ENCODE data around the gene CHPF2. TPM values are rescaled to one million over a fixed set of nuclear protein-coding genes. Genes with fewer than 3 reads are reported as not detected.
A peak's percentile ranks its signal among the peaks of the same experiment; 100 is the strongest.

CHPF2 gene, protein sequence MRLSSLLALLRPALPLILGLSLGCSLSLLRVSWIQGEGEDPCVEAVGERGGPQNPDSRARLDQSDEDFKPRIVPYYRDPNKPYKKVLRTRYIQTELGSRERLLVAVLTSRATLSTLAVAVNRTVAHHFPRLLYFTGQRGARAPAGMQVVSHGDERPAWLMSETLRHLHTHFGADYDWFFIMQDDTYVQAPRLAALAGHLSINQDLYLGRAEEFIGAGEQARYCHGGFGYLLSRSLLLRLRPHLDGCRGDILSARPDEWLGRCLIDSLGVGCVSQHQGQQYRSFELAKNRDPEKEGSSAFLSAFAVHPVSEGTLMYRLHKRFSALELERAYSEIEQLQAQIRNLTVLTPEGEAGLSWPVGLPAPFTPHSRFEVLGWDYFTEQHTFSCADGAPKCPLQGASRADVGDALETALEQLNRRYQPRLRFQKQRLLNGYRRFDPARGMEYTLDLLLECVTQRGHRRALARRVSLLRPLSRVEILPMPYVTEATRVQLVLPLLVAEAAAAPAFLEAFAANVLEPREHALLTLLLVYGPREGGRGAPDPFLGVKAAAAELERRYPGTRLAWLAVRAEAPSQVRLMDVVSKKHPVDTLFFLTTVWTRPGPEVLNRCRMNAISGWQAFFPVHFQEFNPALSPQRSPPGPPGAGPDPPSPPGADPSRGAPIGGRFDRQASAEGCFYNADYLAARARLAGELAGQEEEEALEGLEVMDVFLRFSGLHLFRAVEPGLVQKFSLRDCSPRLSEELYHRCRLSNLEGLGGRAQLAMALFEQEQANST
- 17.3 TPM for total RNA-seq
- long read RNA-seq, transcript CHPF2-201 (4 exons, 3,978 nt), result major isoform, 24 of 40 reads
- long read RNA-seq, partial matches to known transcripts, result 10 of 40 reads
- long read RNA-seq, other reads (novel, unspliced or antisense), result 5 of 40 reads

GRCh38 chr7:151232091-151232916 is at the start of gene CHPF2:
TSS of gene CHPF2 (plus strand) at chr7:151232483. CDS start at chr7:151234012, 1,529 bp downstream.
- Histone ChIP-seq H3K36me3 (peaks cover 22% of the 10 kb centered on the region), H3K4me1 (peaks cover 56% of the 10 kb centered on the region), H3K4me3 (peak within 1 kb of the TSS; percentile 99), H3K9me3 (replicated peaks) (no peaks in the 10 kb centered on the region), H3K27ac (replicated peaks) (peak within 1 kb of the TSS; percentile 90), H3K27me3 (ENCODE audit: low read depth) (no peaks in the 10 kb centered on the region)
- DNase-seq, result peak; percentile 94
- intact Hi-C loops (cut with micrococcal nuclease), result no loop called here
- TF ChIP-seq, protein P1, sequence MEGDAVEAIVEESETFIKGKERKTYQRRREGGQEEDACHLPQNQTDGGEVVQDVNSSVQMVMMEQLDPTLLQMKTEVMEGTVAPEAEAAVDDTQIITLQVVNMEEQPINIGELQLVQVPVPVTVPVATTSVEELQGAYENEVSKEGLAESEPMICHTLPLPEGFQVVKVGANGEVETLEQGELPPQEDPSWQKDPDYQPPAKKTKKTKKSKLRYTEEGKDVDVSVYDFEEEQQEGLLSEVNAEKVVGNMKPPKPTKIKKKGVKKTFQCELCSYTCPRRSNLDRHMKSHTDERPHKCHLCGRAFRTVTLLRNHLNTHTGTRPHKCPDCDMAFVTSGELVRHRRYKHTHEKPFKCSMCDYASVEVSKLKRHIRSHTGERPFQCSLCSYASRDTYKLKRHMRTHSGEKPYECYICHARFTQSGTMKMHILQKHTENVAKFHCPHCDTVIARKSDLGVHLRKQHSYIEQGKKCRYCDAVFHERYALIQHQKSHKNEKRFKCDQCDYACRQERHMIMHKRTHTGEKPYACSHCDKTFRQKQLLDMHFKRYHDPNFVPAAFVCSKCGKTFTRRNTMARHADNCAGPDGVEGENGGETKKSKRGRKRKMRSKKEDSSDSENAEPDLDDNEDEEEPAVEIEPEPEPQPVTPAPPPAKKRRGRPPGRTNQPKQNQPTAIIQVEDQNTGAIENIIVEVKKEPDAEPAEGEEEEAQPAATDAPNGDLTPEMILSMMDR (IDR thresholded peaks at IDR 0.05; ENCODE audit: borderline replicate concordance), result no peak

- peaks cover 31% of the 10 kb centered on the region for H3K4me1 ChIP-seq
- TF ChIP-seq, protein P1 (IDR thresholded peaks at IDR 0.05; ENCODE audit: borderline replicate concordance), result peak; percentile 15
- H3K27ac ChIP-seq (replicated peaks), result peak overlapping the region; percentile 96
- peak overlapping the region; percentile 69 for H3K4me3 ChIP-seq
- H3K9me3 ChIP-seq (replicated peaks), result no peaks in the 10 kb centered on the region
- intact Hi-C loops (cut with micrococcal nuclease), result no loop called here
- peaks cover 5% of the 10 kb centered on the region for H3K36me3 ChIP-seq
- peaks cover 13% of the 10 kb centered on the region for H3K27me3 ChIP-seq (ENCODE audit: low read depth)
- no peak for DNase-seq
Observed at GRCh38 chr7:151185762-151186639, 46.3 kb upstream of the CHPF2 start.

DNA sequence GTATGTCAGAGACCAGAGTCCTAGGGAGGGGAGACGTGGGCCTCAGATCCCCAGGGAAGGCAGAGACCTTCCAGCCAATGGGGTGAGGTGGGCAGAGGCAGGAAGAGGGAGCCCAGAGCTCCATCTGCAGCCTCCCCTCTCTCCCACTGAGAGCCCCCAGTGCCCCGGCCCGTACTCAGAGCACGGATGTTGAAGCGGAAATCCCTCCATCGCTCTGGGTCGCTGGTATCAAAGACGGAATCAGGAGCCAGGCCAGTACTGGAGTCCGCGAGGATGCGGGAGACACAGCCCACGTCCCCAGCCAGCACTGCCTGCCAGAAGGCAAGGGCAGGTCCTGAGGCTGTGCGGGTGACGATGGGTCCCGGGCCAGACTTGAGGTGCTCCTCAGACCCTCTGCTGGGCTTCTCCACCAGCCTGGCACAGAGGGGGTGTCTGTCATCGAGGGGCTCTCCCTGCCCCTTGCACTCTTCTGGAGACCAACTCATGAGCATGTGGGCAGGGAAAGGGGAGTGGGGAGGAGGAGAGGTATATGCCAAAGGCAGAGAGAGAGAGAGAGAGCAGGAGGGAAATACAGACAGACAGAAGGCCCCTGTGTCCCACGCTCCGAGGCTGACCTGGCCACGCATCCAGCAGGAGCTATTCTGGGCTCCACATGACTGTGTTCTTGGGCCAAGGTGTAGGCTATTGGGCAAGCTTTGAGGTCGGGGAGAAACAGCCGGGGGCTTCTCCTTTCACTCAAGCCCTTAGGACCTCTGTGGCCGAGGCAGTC is 45.5 kb upstream of the CHPF2 start, which contains the start of gene ASB10:
TSS of gene ASB10 (minus strand) at position 611 of the 769 bp plus-strand sequence. CDS start at position 491, 120 bp downstream.
- peaks cover 11% of the 10 kb centered on the region for H3K27me3 ChIP-seq (ENCODE audit: low read depth)
- H3K27ac ChIP-seq (replicated peaks), result peak within 1 kb of the TSS; percentile 96
- intact Hi-C loops (cut with micrococcal nuclease), result no loop called here
- DNase-seq, result peak; percentile 55
- TF ChIP-seq, protein P1 (IDR thresholded peaks at IDR 0.05; ENCODE audit: borderline replicate concordance), result no peak
- H3K36me3 ChIP-seq, result peaks cover 3% of the 10 kb centered on the region
- peaks cover 31% of the 10 kb centered on the region for H3K4me1 ChIP-seq
- peak within 1 kb of the TSS; percentile 69 for H3K4me3 ChIP-seq
- H3K9me3 ChIP-seq (replicated peaks), result no peaks in the 10 kb centered on the region

DNA sequence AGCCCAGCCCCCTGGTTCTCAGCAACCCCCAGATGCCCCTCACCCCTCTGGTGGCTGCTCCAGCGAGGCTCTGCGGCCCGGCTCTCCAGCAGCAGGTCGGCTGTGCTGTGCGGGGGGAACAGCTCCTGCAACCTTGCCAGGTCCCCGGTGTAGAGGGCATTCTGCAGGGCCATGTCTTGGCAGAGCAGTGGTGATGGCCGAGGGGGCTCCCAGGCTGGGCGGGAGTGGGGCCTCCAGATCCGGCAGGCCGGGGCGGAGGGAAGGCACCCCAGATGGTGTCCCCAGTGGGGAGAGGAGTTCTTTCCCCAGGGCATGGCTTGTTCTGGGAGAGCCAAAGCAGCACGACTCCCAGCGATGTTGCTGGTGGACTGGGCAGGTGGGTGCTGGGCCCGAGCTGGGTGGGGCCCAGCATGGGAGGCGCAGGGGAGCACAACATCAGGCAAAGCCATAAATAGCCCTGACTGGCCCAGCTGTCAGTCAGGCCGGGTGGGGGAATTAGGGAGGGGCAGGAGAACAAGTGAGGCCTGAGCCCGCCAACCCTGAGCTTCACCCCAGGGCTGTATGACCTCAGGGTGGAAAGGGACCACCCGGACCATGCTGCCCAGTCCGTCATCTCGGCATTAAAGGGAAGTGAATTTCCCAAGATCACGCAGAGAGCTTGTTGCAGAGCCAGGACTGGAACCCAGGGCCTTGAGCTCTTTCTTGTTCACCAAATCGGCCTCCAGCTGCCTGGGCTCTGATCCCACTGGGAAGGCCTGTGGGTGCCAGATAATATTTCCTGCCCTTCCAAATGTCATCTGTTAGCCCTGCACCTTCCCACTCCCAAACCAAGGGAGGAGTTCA is 44.7 kb upstream of the CHPF2 start:
- peaks cover 26% of the 10 kb centered on the region for H3K4me1 ChIP-seq
- TF ChIP-seq, protein P1 (IDR thresholded peaks at IDR 0.05; ENCODE audit: borderline replicate concordance), result no peak
- peak overlapping the region; percentile 69 for H3K4me3 ChIP-seq
- H3K36me3 ChIP-seq, result peaks cover 3% of the 10 kb centered on the region
- peaks cover 11% of the 10 kb centered on the region for H3K27me3 ChIP-seq (ENCODE audit: low read depth)
- peak overlapping the region; percentile 96 for H3K27ac ChIP-seq (replicated peaks)
- H3K9me3 ChIP-seq (replicated peaks), result no peaks in the 10 kb centered on the region
- intact Hi-C loops (cut with micrococcal nuclease), result no loop called here
- DNase-seq, result peak; percentile 62
